ENCODE measurements around the gene RCE1. TPM values are rescaled to one million over a fixed set of nuclear protein-coding genes. Genes with fewer than 3 reads are reported as not detected.
A peak's percentile ranks its signal among the peaks of the same experiment; 100 is the strongest.

RCE1 gene
- total and polyA plus RNA-seq, 2 experiments from 2014 or later, result 19.8 to 41.4 TPM

DNA sequence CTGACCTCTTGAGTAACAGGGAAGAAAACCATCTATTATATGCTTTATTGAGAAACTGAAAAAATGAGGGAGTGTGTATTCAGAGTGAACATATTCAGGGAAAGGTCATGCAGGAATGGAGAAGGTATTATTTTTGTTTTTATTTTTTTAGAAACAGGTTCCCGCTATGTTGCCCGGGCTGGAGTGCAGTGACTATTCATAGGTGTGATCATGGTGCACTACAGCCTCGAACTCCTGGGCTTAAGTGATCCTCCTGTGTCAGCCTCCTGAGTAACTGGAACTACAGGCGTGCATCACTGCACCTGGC lies 8.7 kb upstream of the RCE1 start:
- no peak for DNase-seq (ENCODE audit: low spot score)
- no peak overlapping the region for H3K27ac ChIP-seq
- TF ChIP-seq CTCF (IDR thresholded peaks at IDR 0.05; ENCODE audit: poor library complexity) (no peak), EZH2phosphoT487 (IDR thresholded peaks at IDR 0.05; ENCODE audit: low read depth, severe bottlenecking, unreplicated experiment) (no peak), EZH2 (IDR thresholded peaks at IDR 0.05; ENCODE audit: borderline replicate concordance) (no peak)
- no peaks in the 10 kb centered on the region for H3K9me3 ChIP-seq (ENCODE audit: low read depth)
- H4K20me1 ChIP-seq (ENCODE audit: insufficient read depth, poor library complexity, severe bottlenecking), result no peaks in the 10 kb centered on the region
- H3K36me3 ChIP-seq (replicated peaks; ENCODE audit: insufficient read depth, low read depth), result no peaks in the 10 kb centered on the region
- H3K79me2 ChIP-seq, result no peaks in the 10 kb centered on the region
- no peaks in the 10 kb centered on the region for H3K9me2 ChIP-seq (replicated peaks; ENCODE audit: insufficient read depth)
- no peak overlapping the region for H3K4me2 ChIP-seq
- H3K4me1 ChIP-seq (ENCODE audit: insufficient read depth), result no peaks in the 10 kb centered on the region
- WGBS (ENCODE audit: low lambda C conversion rate, missing lambda C conversion rate), result 69% methylated on average over 4 of the region's 4 CpGs
- H2AFZ ChIP-seq, result no peak overlapping the region
- H3K4me3 ChIP-seq, result no peak overlapping the region
- H3K27me3 ChIP-seq, result no peaks in the 10 kb centered on the region

DNA sequence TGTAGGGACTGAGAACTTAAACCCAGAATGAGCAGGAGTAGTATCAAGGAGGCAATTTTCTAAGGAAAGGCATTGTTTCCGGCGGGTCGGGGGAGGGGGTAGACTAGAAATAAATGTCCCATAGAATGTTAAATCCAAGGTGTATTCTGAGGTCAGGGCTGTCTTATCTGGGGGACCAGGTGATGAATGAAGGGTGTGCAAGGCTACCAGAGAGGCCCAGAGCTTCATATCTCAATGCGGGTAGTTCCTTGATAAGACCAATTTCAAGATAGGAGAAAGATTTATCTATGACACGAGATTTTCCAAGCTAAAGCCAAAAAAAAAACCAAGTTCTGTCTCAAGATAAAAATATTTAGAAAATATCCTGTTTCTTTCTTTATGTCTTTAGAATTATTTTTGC lies 8.3 kb upstream of the RCE1 start:
- Histone ChIP-seq H3K27me3 (no peaks in the 10 kb centered on the region), H2AFZ (no peak overlapping the region), H4K20me1 (ENCODE audit: insufficient read depth, poor library complexity, severe bottlenecking) (no peaks in the 10 kb centered on the region), H3K9me2 (replicated peaks; ENCODE audit: insufficient read depth) (no peaks in the 10 kb centered on the region), H3K4me1 (ENCODE audit: insufficient read depth) (no peaks in the 10 kb centered on the region), H3K9me3 (ENCODE audit: low read depth) (no peaks in the 10 kb centered on the region), H3K27ac (no peak overlapping the region), H3K4me3 (no peak overlapping the region), H3K4me2 (no peak overlapping the region), H3K79me2 (no peaks in the 10 kb centered on the region), H3K36me3 (replicated peaks; ENCODE audit: insufficient read depth, low read depth) (no peaks in the 10 kb centered on the region)
- 75% methylated on average over 5 of the region's 5 CpGs for WGBS (ENCODE audit: low lambda C conversion rate, missing lambda C conversion rate)
- TF ChIP-seq EZH2 (IDR thresholded peaks at IDR 0.05; ENCODE audit: borderline replicate concordance), result no peak
- TF ChIP-seq EZH2phosphoT487 (IDR thresholded peaks at IDR 0.05; ENCODE audit: low read depth, severe bottlenecking, unreplicated experiment), result no peak
- TF ChIP-seq CTCF (IDR thresholded peaks at IDR 0.05; ENCODE audit: poor library complexity), result no peak
- no peak for DNase-seq (ENCODE audit: low spot score)

DNA sequence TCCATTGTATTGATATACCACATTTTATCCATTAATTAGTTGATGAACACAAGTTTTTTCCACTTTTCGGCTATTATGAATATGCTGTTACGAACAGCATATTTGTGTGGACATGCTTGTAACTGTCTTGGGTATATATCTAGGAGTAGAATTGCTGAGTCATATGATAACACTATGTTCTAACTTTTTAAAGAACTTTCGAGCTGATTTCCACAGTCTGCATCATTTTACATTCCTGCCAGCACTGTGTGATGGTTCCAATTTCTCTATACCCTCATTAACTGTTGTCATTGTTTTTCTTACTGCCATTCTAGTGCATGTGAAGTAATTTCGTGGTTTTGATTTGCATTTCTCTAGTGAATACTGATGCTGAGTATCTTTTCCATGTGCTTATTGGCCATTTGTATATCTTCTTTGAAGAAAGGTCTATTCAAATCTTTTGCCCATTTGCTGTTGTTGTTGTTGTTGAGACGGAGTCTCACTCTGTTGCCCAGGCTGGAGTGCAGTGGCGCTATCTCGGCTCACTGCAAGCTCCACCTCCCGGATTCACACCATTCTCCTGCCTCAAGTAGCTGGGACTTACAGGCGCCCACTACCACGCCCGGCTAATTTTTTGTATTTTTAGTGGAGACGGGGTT lies 7.4 kb upstream of the RCE1 start:
- Histone ChIP-seq H2AFZ (no peak overlapping the region), H3K4me1 (ENCODE audit: insufficient read depth) (no peaks in the 10 kb centered on the region), H3K27ac (peak overlapping the region; percentile 7), H3K4me3 (no peak overlapping the region), H3K36me3 (replicated peaks; ENCODE audit: insufficient read depth, low read depth) (no peaks in the 10 kb centered on the region), H3K9me3 (ENCODE audit: low read depth) (no peaks in the 10 kb centered on the region), H3K9me2 (replicated peaks; ENCODE audit: insufficient read depth) (no peaks in the 10 kb centered on the region), H3K27me3 (no peaks in the 10 kb centered on the region), H4K20me1 (ENCODE audit: insufficient read depth, poor library complexity, severe bottlenecking) (no peaks in the 10 kb centered on the region), H3K4me2 (no peak overlapping the region), H3K79me2 (no peaks in the 10 kb centered on the region)
- no peak for DNase-seq (ENCODE audit: low spot score)
- WGBS (ENCODE audit: low lambda C conversion rate, missing lambda C conversion rate), result 94% methylated on average over 12 of the region's 12 CpGs
- TF ChIP-seq EZH2 (IDR thresholded peaks at IDR 0.05; ENCODE audit: borderline replicate concordance) (no peak), EZH2phosphoT487 (IDR thresholded peaks at IDR 0.05; ENCODE audit: low read depth, severe bottlenecking, unreplicated experiment) (no peak), CTCF (IDR thresholded peaks at IDR 0.05; ENCODE audit: poor library complexity) (no peak)
